HG03378 (cell line): ENCODE data around the gene ARID5B.

ENCODE experiments used
- ATAC-seq: cut with Tn5 transposase; IDR thresholded peaks from one replicate; pipeline ENCODE4 v1.9.1; 2021; ENCODE audit warnings: mild to moderate bottlenecking, moderate library complexity; ENCODE audit not compliant: unreplicated experiment

ARID5B gene

GRCh38 chr10:61882621-61883370, 18.7 kb upstream of the ARID5B start:
- peak; percentile 58 for ATAC-seq

DNA sequence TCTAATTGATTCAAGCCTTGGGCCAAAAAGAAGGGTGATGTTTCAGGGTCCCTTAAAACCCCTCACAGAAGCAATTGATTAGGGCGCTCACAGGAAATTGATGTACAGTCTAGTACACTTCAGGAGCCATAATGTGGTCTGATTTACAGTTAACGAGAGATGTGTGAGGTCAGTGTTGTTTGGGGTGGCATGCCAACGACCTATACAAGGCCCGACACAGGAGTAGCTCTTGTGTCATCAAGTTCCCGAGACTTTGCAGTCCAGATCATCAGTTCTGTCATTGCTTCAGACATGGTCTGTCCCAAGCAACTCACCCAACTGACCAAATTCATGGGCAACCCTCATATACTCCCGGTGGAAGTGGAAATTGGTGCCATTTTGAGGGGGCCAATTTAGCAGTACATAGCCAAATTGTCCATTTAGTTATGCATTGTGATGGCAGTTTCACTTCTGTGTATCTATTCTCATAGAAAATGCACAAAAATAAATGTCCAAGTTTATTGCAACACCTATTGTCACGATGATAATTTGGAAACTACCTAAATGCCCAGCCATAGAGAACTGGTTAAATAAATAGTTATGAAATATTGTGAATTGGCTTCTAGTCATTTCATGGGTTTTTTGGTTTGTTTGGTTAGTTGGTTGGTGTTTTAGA, 18.0 kb upstream of the ARID5B start:
- no peak for ATAC-seq

DNA sequence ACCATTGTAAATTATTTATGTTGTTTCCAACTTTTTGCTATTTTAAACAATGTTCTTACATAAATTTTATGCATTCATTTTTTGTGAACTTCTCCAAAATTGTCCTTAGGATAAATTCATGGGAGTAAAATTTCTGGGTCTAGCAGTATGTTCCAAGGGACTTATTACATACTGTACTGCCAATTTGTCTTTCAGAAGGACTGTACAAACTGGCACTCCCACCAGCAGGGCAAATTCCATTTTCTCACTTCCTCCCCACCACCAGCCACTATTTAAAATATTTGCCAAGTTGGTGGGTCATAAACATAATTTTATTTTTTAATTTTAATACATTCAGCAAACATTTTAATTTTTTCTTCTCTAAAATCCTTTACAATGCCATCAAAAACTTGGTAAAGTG, 13.7 kb upstream of the ARID5B start:
- no peak for ATAC-seq

GRCh38 chr10:61888744-61889143, 12.8 kb upstream of the ARID5B start:
- ATAC-seq: no peak

GRCh38 chr10:61890430-61890829, 11.1 kb upstream of the ARID5B start:
- ATAC-seq: no peak

GRCh38 chr10:61890881-61891409, 10.6 kb upstream of the ARID5B start:
- no peak for ATAC-seq

DNA sequence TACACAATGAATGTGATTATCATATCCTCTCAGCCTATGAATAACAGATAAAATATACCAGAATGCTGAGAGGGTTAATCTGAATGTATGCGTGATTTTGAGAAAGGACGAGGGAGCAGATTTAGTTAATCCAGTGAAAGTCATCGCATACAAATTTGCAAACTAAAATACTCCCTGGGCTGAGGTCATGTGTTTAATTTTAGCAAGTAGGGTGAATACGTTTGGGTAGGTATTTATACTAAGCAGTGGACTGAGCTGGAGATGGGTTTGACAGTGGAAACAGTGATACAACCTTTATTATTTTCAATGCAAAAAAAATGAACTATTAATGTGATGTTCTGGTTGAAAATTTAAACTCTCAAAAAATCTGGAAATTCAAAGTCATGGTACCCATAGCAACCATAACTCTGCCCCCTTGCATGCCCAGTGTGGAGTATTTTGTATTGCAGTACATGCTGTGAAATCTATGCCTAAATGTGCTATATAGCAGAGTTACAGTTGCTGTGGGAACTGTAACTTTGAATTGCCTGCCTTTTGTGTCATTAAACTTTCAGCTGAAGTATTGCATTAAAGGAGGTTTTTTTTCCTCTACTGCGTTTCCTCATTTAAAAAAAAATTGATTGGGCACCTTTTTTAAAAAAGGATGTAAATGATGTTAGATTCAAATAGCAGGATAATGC, 9.5 kb upstream of the ARID5B start:
- no peak for ATAC-seq

DNA sequence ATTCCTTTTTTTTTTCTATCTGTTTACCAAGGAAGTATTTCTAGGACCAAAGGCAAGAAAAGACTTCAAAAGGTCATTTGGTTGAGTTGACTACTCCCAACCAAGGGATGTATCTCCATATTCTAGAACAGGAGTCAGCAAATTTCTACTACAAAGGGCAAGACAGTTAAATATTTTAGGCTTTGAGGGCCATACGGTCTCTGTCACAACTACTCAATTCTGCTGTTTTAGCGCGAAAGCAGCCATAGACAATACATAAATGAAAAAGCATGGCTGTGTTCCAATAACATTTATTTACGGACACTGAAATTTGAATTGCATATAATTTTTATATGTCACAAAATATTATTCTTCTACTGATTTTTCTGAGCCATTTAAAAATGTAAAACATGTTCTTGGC, 8.5 kb upstream of the ARID5B start:
- ATAC-seq: no peak

GRCh38 chr10:61894133-61894532, 7.4 kb upstream of the ARID5B start:
- ATAC-seq: no peak

- ATAC-seq: no peak
Observed at GRCh38 chr10:61895898-61896600, 5.5 kb upstream of the ARID5B start.

DNA sequence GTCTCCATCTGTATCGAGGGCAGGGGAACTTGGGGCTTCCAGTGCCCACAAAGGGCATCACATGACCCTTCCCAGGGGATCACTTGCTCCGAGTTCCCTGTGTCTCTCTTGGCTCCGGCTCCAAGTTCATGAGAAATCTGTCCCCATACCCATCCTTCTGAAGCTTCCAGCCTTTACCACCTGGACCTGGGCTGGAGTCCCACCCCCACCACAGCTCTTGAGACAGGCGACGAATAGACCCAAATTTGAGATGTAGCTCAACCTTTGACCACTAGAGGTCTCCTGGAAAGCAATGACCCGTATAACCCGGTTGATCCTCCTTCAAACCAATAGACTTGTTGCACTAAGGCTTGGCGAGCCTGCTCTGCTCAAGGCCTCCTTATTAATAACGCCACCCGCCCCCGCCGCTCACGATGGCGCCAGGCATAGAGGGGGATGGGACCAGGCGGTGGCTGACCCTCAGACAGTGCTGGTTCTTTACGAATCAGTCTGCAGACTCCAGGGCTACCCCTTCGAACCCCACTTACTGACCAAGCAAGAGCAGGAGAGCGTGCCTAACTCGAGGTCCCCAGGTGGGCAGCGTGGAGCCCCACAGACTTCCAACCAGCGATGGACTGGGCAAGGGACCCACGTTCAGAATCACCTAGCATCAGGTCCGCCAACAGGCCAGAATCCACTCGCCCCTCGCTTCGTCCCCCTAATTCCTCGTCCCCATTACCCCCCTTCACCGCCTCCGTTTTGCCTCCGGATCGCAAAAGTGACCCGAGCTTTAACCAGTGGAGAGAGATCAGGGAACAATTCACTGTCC, 4.4 kb upstream of the ARID5B start:
- peak; percentile 71 for ATAC-seq

DNA sequence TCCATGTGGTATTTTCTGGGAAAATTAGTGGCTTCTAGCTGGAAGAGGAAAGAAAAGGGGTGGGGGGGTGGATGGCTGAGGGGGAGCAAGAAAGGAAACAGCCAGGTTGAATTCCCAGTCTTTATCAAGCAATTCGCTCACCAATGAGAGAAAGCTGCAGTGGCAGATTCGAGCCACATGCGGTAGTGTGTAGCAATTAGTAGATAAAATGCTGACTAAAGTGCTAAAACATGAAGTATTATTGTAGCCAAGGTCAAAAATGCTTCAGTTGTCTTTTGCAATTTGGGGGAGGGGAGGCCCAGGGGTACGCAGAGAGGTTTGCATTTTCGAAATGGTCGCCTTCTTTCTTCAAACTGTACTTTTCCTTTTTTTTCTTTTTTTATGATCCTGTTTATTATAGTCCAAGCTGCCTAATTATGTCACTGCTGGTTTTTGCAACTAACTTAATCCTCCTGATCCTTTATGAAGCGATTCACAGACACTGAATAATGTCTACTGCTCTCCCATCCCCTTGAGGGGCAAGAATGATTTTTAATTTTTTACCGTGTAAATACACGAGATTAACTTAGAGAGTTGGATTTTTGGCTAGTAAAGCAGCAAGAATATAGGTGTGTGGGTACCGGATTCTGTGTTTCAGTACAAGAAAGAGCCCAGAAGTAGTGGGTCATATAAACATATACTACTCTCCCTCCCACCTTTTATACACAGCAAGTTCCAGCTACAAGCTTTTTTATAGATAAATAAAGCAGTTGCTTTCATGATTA, 3.6 kb upstream of the ARID5B start:
- ATAC-seq: no peak

- ATAC-seq: no peak
Observed at GRCh38 chr10:61898435-61898778, 3.1 kb upstream of the ARID5B start.

DNA sequence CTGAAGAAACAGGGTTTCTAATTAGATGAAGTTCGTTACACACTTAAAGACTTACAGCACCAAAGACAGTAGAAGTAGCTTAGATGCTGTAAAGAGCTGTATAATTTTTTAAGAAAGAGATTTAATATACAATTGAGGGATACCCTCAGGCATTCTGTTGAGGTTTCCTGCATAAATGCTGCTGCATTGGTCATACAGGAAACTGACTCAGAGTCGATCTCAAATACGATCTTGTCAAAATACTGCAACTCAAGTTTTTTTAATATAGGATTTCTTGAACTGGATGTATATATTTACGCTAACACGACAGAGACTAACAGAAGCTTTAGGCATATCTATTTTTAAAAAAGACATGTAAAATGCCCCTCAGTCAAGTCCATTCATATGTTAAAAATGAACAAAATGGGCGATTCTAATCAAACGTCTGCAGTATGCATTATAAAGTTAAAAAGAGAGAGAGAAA, 2.4 kb upstream of the ARID5B start:
- no peak for ATAC-seq

DNA sequence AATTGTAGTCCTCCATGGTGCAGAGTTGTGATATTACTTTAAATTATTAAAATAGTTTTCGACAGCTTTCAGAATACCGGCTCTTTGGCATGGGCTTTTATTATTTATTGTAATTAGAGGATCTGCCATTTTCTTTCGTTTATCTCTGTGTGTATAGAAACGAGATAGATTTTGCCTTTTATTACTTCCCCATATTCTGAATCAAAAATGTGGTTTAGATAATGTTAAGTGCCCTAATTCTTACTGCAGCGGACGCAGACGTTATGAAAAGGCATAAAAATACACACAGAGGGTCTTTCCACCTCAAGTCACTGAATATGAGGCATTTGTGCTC, 1.9 kb upstream of the ARID5B start:
- ATAC-seq: no peak

DNA sequence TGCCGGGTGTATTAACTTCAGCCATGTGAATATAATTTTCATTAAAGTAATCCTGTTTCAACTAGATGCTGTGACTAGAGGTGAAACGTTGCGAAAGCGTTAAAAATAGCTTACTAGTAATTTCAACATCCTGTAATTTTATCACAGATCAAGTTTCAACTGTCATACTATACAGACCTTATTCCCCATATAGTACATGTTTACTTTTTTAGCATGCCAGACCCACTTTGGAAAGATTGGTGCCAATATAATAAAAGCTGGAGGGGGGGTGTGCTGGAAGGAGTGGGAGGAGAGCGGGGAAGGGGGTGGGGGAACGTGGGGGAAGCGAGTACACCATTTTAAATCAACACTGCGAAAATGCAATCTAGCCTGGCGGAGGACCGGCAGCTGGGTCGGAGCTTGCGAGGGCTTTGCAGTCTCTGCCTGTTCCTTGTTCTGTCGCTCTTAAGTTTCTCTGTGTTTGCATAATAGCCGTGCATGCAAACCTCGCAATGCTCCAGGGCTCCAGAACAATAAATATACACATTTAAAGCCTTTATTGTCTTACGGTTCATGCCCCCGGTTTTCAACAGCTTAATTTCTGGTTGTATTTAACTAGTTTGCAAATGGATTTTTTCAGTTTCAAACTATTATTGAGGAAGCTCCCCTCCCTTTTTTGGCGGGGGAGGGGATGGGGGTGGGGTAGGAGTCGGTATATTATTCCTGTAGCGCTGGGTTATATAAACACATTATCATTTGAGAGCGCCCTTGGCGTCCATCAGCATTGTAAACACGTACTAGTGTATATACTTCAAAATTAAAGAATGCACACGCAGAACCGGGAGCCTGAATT, 1.3 kb upstream of the ARID5B start:
- peak; percentile 24 for ATAC-seq

- no peak for ATAC-seq
Observed at GRCh38 chr10:61901829-61902444, 438 bp downstream of the ARID5B start.

DNA sequence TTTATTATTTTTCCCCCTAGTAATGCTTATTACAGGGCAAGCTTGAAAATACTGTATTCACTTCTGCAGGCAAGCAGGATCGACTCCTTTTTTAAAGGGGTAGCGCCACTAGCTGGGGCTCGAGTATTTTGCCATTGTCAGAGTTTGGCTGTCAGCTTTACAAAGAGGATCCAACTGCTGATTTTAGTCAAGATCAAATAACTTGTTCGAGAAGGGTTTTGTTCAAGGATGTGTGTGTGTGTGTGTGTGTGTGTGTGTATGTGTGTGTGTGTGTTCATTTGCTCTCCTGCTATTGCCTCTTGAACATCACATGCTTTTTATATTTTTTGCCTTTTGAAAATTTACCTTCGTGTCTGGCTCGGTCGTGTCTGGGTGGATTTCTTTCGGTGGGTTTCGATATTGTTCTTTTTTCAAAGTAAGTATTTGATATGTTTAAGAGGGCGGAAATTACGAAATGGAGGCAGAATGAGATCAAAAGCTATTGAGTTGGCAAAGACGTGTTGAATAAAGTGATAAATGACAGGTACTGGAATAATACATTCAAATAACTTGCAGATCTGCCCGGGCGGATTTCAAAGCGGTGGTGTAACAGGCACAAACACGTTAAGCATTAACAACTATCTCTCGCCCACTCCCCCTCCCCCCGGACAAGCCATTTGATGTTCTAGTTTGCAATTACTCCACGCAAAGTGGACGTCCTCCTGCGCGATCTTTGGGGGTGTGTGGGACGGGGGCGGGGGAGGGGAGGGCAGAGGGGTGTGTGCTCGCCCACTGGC, 1.1 kb downstream of the ARID5B start:
- ATAC-seq: no peak
